Measurements from ENCODE around the gene TSPAN9.

Gene TSPAN9

GRCh38 chr12:3328081-3328480 lies 250.9 kb downstream of the TSPAN9 start:
- no peak for DNase-seq

GRCh38 chr12:3328571-3328970 lies 251.4 kb downstream of the TSPAN9 start:
- no peak for DNase-seq

- DNase-seq = no peak
Measured at GRCh38 chr12:3329361-3329760, 252.2 kb downstream of the TSPAN9 start.

GRCh38 chr12:3330976-3331510 lies 253.9 kb downstream of the TSPAN9 start:
- DNase-seq = no peak

GRCh38 chr12:3332188-3332587 lies 255.0 kb downstream of the TSPAN9 start:
- no peak for DNase-seq

- DNase-seq = no peak
Measured at GRCh38 chr12:3333583-3333982, 256.4 kb downstream of the TSPAN9 start.

- DNase-seq = no peak
Measured at GRCh38 chr12:3333991-3334391, 256.8 kb downstream of the TSPAN9 start.

GRCh38 chr12:3335078-3335487 lies 257.9 kb downstream of the TSPAN9 start:
- DNase-seq = no peak

Data from stimulated activated CD8-positive, alpha-beta memory T cell treated with anti-CD3 and anti-CD28 coated beads, Interleukin-4, amount 100 ng/mL, for 48 hours (primary cell).